Astrocyte (in vitro differentiated cells and primary cell): Measurements from ENCODE around the gene BOD1L1. TPM values are rescaled to one million over a fixed set of nuclear protein-coding genes. Genes with fewer than 3 reads are reported as not detected.

Experiments used
- DNase-seq: peaks from one replicate; pipeline ENCODE4 v3.0.0-alpha.2; 2010; ENCODE audit warnings: low read depth
- FAIRE-seq: peaks from 2 replicates; lab custom pipeline; 2011; peaks lifted over from hg19 to GRCh38; lab: Jason Lieb, UNC
- H2AFZ ChIP-seq: 2 replicates; pipeline ENCODE4 v1.6.0; 2012; ENCODE audit warnings: low read depth, low read length, inconsistent platforms
- H3K27ac ChIP-seq: 2 replicates; pipeline ENCODE4 v1.5.1; 2011; ENCODE audit warnings: low read depth, low read length, inconsistent platforms
- H3K27me3 ChIP-seq: 2 replicates; pipeline ENCODE4 v1.6.0; 2011; ENCODE audit warnings: low read length, inconsistent platforms; ENCODE audit not compliant: insufficient read depth
- H3K36me3 ChIP-seq: 2 replicates; pipeline ENCODE4 v1.5.1; 2011; ENCODE audit warnings: low read length, inconsistent platforms; ENCODE audit not compliant: insufficient read depth
- H3K4me1 ChIP-seq: 2 replicates; pipeline ENCODE4 v1.5.1; 2011; ENCODE audit warnings: low read length, inconsistent platforms; ENCODE audit not compliant: insufficient read depth
- H3K4me2 ChIP-seq: 2 replicates; pipeline ENCODE4 v1.6.0; 2012; ENCODE audit warnings: low read length, inconsistent platforms
- H3K4me3 ChIP-seq: 2 replicates; pipeline ENCODE4 v1.5.1; 2011; ENCODE audit warnings: low read depth, mild to moderate bottlenecking, low read length, inconsistent platforms; ENCODE audit not compliant: insufficient read depth
- H3K79me2 ChIP-seq: 2 replicates; pipeline ENCODE4 v1.6.0; 2012; ENCODE audit warnings: mild to moderate bottlenecking, low read length, inconsistent platforms; ENCODE audit not compliant: insufficient read depth
- H3K9ac ChIP-seq: 2 replicates; pipeline ENCODE4 v1.6.0; 2012; ENCODE audit warnings: mild to moderate bottlenecking, low read length, inconsistent platforms
- H3K9me3 ChIP-seq: 2 replicates; pipeline ENCODE4 v1.5.1; 2012; ENCODE audit warnings: low read depth, mild to moderate bottlenecking, low read length, inconsistent platforms; ENCODE audit not compliant: insufficient read depth
- H4K20me1 ChIP-seq: 2 replicates; pipeline ENCODE4 v1.6.0; 2012; ENCODE audit warnings: low read length, inconsistent platforms; ENCODE audit not compliant: insufficient read depth
- H3K27ac Mint-ChIP-seq: one replicate; pipeline ENCODE4 v1.8.0; 2021; ENCODE audit warnings: mild to moderate bottlenecking, mixed read lengths; ENCODE audit not compliant: unreplicated experiment
- H3K27me3 Mint-ChIP-seq: one replicate; pipeline ENCODE4 v1.8.0; 2021; ENCODE audit warnings: low read depth, mixed read lengths; ENCODE audit not compliant: unreplicated experiment
- H3K36me3 Mint-ChIP-seq: one replicate; pipeline ENCODE4 v1.8.0; 2021; ENCODE audit warnings: low read depth, mixed read lengths; ENCODE audit not compliant: unreplicated experiment
- H3K4me1 Mint-ChIP-seq: one replicate; pipeline ENCODE4 v1.8.0; 2021; ENCODE audit warnings: low read depth, mixed read lengths; ENCODE audit not compliant: unreplicated experiment
- H3K4me3 Mint-ChIP-seq: one replicate; pipeline ENCODE4 v1.8.0; 2021; ENCODE audit warnings: mild to moderate bottlenecking, moderate library complexity, mixed read lengths; ENCODE audit not compliant: unreplicated experiment
- H3K9me3 Mint-ChIP-seq: one replicate; pipeline ENCODE4 v1.8.0; 2021; ENCODE audit warnings: mild to moderate bottlenecking, mixed read lengths; ENCODE audit not compliant: unreplicated experiment
- EZH2 ChIP-seq: IDR thresholded peaks from 2 replicates; pipeline ENCODE4 v1.6.1; 2012; ENCODE audit warnings: mild to moderate bottlenecking, low read length, inconsistent platforms; ENCODE audit not compliant: insufficient read depth
- total RNA-seq: library from RNA; stranded (reverse); gene quantifications from 2 replicates; pipeline ENCODE4 v1.2.1, GENCODE V29; 2021
- TF ChIP-seq, protein P1 (sequence below): IDR thresholded peaks from 2 replicates; pipeline ENCODE4 v1.5.1; 2011; ENCODE audit warnings: low read depth, mild to moderate bottlenecking, inconsistent platforms, low read length, moderate library complexity; ENCODE audit not compliant: insufficient read depth

Gene BOD1L1
- total RNA-seq, 1 donor from 2014 or later: 47.2 TPM

GRCh38 chr4:13640149-13640940 lies 12.8 kb upstream of the BOD1L1 start:
- no peaks in the 10 kb centered on the region for H3K27me3 Mint-ChIP-seq
- H3K27ac ChIP-seq: no peak overlapping the region
- FAIRE-seq: no peak

DNA sequence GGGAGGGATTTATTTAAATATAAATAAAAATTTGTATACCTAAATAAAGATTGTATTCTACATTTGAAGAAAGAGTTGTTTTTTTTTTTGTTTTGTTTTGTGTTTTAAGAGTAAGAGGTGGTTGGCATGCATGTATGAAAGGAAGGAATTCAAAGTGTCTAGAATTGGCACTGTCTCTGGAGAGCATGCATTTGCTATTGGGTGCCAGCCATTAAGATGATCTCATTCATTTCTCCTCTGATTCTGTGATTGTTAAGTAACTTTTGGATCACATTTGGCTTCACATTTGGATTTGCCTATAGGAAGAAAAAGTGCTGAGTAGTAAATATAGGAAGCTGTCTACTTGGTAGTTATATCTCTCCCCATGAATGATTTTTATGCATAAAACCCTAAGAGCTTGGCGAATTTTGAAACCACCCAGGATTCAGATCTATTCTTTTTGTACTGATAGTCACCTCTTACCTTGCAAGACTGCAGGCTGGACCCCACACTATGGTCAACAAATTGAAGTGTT lies 7.8 kb upstream of the BOD1L1 start:
- H3K36me3 Mint-ChIP-seq: no peaks in the 10 kb centered on the region
- no peaks in the 10 kb centered on the region for H3K9me3 Mint-ChIP-seq
- H3K4me2 ChIP-seq: no peak overlapping the region
- H3K27ac ChIP-seq: no peak overlapping the region
- H3K9me3 ChIP-seq: no peaks in the 10 kb centered on the region
- H3K27me3 Mint-ChIP-seq: no peaks in the 10 kb centered on the region
- H3K27ac Mint-ChIP-seq: no peak overlapping the region
- H3K36me3 ChIP-seq: no peaks in the 10 kb centered on the region
- no peaks in the 10 kb centered on the region for H4K20me1 ChIP-seq
- H3K27me3 ChIP-seq: no peaks in the 10 kb centered on the region
- H3K4me1 Mint-ChIP-seq: peaks cover 8% of the 10 kb centered on the region
- peaks cover 6% of the 10 kb centered on the region for H3K4me1 ChIP-seq
- H2AFZ ChIP-seq: no peak overlapping the region
- TF ChIP-seq, protein P1, sequence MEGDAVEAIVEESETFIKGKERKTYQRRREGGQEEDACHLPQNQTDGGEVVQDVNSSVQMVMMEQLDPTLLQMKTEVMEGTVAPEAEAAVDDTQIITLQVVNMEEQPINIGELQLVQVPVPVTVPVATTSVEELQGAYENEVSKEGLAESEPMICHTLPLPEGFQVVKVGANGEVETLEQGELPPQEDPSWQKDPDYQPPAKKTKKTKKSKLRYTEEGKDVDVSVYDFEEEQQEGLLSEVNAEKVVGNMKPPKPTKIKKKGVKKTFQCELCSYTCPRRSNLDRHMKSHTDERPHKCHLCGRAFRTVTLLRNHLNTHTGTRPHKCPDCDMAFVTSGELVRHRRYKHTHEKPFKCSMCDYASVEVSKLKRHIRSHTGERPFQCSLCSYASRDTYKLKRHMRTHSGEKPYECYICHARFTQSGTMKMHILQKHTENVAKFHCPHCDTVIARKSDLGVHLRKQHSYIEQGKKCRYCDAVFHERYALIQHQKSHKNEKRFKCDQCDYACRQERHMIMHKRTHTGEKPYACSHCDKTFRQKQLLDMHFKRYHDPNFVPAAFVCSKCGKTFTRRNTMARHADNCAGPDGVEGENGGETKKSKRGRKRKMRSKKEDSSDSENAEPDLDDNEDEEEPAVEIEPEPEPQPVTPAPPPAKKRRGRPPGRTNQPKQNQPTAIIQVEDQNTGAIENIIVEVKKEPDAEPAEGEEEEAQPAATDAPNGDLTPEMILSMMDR: no peak
- no peak for TF ChIP-seq EZH2
- FAIRE-seq (no peak), DNase-seq (no peak)
- no peak overlapping the region for H3K9ac ChIP-seq
- H3K4me3 Mint-ChIP-seq: no peak overlapping the region
- no peaks in the 10 kb centered on the region for H3K79me2 ChIP-seq
- no peak overlapping the region for H3K4me3 ChIP-seq

More at GRCh38 chr4:13640149-13640940, 12.8 kb upstream of the BOD1L1 start:
- Histone ChIP-seq H3K4me1 (peaks cover 15% of the 10 kb centered on the region), H3K4me2 (peak overlapping the region; percentile 63), H2AFZ (peak overlapping the region; percentile 28), H3K9ac (peak overlapping the region; percentile 25), H3K4me3 (no peak overlapping the region), H3K79me2 (no peaks in the 10 kb centered on the region), H3K27me3 (no peaks in the 10 kb centered on the region), H4K20me1 (no peaks in the 10 kb centered on the region), H3K9me3 (no peaks in the 10 kb centered on the region), H3K36me3 (no peaks in the 10 kb centered on the region)
- Mint-ChIP-seq H3K36me3 (no peaks in the 10 kb centered on the region), H3K4me1 (peaks cover 15% of the 10 kb centered on the region), H3K4me3 (no peak overlapping the region), H3K9me3 (no peaks in the 10 kb centered on the region), H3K27ac (no peak overlapping the region)
- DNase-seq: peak; percentile 72
- TF ChIP-seq, protein P1: no peak
- no peak for TF ChIP-seq EZH2

DNA sequence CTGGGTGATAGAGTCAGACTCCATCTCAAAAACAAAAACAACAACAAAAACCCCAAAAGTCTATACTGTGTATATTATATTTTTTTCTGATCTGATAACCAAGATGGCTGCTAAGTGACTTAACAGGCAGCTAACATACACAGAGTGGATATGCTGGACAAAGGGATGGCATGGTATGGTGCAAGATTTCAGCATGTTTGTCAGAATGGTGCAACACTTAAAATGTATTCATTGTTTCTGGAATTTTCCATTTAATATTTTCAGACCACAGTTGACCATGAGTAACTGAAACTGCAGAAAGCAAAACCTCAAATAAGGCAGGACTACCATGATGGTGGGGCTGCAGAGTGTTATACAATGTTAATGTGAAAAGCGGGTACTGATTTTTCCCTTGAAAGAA lies 6.1 kb upstream of the BOD1L1 start:
- no peaks in the 10 kb centered on the region for H3K9me3 Mint-ChIP-seq
- H3K4me2 ChIP-seq: no peak overlapping the region
- no peaks in the 10 kb centered on the region for H3K36me3 Mint-ChIP-seq
- no peaks in the 10 kb centered on the region for H3K4me1 Mint-ChIP-seq
- no peaks in the 10 kb centered on the region for H4K20me1 ChIP-seq
- H3K27ac Mint-ChIP-seq: no peak overlapping the region
- H3K9ac ChIP-seq: no peak overlapping the region
- H3K36me3 ChIP-seq: no peaks in the 10 kb centered on the region
- DNase-seq (no peak), FAIRE-seq (no peak)
- no peak overlapping the region for H3K4me3 Mint-ChIP-seq
- no peaks in the 10 kb centered on the region for H3K4me1 ChIP-seq
- H3K27me3 Mint-ChIP-seq: no peaks in the 10 kb centered on the region
- H3K9me3 ChIP-seq: no peaks in the 10 kb centered on the region
- no peaks in the 10 kb centered on the region for H3K79me2 ChIP-seq
- TF ChIP-seq, protein P1: no peak
- TF ChIP-seq EZH2: no peak
- H3K27ac ChIP-seq: no peak overlapping the region
- no peak overlapping the region for H3K4me3 ChIP-seq
- H3K27me3 ChIP-seq: no peaks in the 10 kb centered on the region
- H2AFZ ChIP-seq: no peak overlapping the region
